Smooth muscle cell (in vitro differentiated cells): ENCODE results near the gene RCOR3. TPM values are rescaled to one million over a fixed set of nuclear protein-coding genes. Genes with fewer than 3 reads are reported as not detected.

Experiments
- DNase-seq: peaks from one replicate; lab custom pipeline; 2025; ENCODE audit not compliant: unreplicated experiment; lab: John Stamatoyannopoulos, UW
- H2AFZ ChIP-seq: fragments of 200-600 bp; sonication (generic); 2 replicates; pipeline ENCODE4 v1.6.0; 2016; ENCODE audit warnings: antibody characterized with exemption, low read depth, mild to moderate bottlenecking
- H3F3A ChIP-seq: fragments of 200-600 bp; sonication (generic); 2 replicates; pipeline ENCODE4 v1.6.0; 2017; ENCODE audit warnings: antibody characterized with exemption, low read depth
- H3K27ac ChIP-seq: fragments of 200-600 bp; sonication (generic); 2 replicates; pipeline ENCODE4 v1.5.1; 2016; ENCODE audit warnings: low read depth, mild to moderate bottlenecking
- H3K27me3 ChIP-seq: fragments of 200-600 bp; sonication (generic); 2 replicates; pipeline ENCODE4 v1.6.1; 2016; ENCODE audit warnings: low read depth, mild to moderate bottlenecking
- H3K36me3 ChIP-seq: fragments of 200-600 bp; sonication (generic); 2 replicates; pipeline ENCODE4 v1.5.1; 2016; ENCODE audit warnings: low read depth
- H3K4me1 ChIP-seq: fragments of 200-600 bp; sonication (generic); 2 replicates; pipeline ENCODE4 v1.5.1; 2016; ENCODE audit warnings: low read depth
- H3K4me2 ChIP-seq: fragments of 200-600 bp; sonication (generic); 2 replicates; pipeline ENCODE4 v1.6.0; 2016; ENCODE audit warnings: mild to moderate bottlenecking
- H3K4me3 ChIP-seq: fragments of 200-600 bp; sonication (generic); 2 replicates; pipeline ENCODE4 v1.5.1; 2016; ENCODE audit warnings: mild to moderate bottlenecking
- H3K79me2 ChIP-seq: fragments of 200-600 bp; sonication (generic); 2 replicates; pipeline ENCODE4 v1.6.0; 2016; ENCODE audit warnings: low read depth, mild to moderate bottlenecking
- H3K9ac ChIP-seq: fragments of 200-600 bp; sonication (generic); 2 replicates; pipeline ENCODE4 v1.6.0; 2016; ENCODE audit warnings: low read depth
- H3K9me3 ChIP-seq: fragments of 200-600 bp; sonication (generic); replicated peaks from 2 replicates; pipeline ENCODE4 v1.5.1; 2016; ENCODE audit warnings: low read depth
- H4K20me1 ChIP-seq: fragments of 200-600 bp; sonication (generic); 2 replicates; pipeline ENCODE4 v1.6.0; 2016; ENCODE audit warnings: low read depth
- CTCF ChIP-seq: fragments of 200-600 bp; sonication (generic); IDR thresholded peaks from 2 replicates; pipeline ENCODE4 v1.5.1; 2017; ENCODE audit warnings: borderline replicate concordance, mild to moderate bottlenecking, antibody characterized with exemption; ENCODE audit not compliant: insufficient read depth, poor library complexity, severe bottlenecking
- WGBS: methylation state at CpG from one replicate; pipeline ENCODE4 v1.1.7; 2016; ENCODE audit warnings: low lambda C conversion rate; 5-methylcytosine and 5-hydroxymethylcytosine counted together
- polyA plus RNA-seq: library from polyadenylated mRNA; unstranded; fragments of >200 nt; fragmentation: Nextera tagmentation; extraction: Ambion mirVana; gene quantifications from 2 replicates; pipeline ENCODE4 v1.2.1, GENCODE V29; 2016
- total RNA-seq: library from RNA; depleted of rRNA; stranded (reverse); fragments of >200 nt; gene quantifications from 2 replicates; pipeline ENCODE4 v1.2.3, GENCODE V29; 2014

RCOR3 gene
- total and polyA plus RNA-seq, 2 experiments from 2014 or later = 22.5 to 27.7 TPM

DNA sequence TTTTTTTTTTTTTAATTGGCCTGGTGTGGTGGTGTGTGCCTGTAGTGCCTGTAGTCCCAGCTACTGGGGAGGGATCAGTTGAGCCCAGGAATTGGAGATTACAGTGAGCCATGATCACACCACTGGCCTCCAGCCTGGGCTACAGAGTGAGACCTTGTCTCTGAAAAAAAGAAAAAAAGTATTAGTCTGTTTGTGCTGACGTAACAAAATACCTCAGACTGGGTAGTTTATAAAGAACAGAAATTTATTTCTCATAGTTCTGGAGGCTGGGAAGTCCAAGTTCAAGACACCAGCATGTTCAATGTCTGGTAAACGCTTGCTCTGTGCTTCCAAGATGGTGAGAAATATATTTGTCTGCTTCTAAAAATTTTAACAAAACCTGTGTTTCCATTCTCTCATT is 93.3 kb downstream of the RCOR3 start:
- Histone ChIP-seq H3F3A (no peaks in the 10 kb centered on the region), H3K9ac (no peak overlapping the region), H3K27me3 (no peaks in the 10 kb centered on the region), H3K79me2 (peaks cover 51% of the 10 kb centered on the region), H3K4me2 (no peak overlapping the region), H3K36me3 (no peaks in the 10 kb centered on the region), H3K4me1 (no peaks in the 10 kb centered on the region), H3K9me3 (no peaks in the 10 kb centered on the region), H3K4me3 (no peak overlapping the region), H3K27ac (no peak overlapping the region), H4K20me1 (peaks cover 46% of the 10 kb centered on the region), H2AFZ (no peak overlapping the region)
- no peak for TF ChIP-seq CTCF
- WGBS = 98% methylated on average over 2 of the region's 2 CpGs
- no peak for DNase-seq

DNA sequence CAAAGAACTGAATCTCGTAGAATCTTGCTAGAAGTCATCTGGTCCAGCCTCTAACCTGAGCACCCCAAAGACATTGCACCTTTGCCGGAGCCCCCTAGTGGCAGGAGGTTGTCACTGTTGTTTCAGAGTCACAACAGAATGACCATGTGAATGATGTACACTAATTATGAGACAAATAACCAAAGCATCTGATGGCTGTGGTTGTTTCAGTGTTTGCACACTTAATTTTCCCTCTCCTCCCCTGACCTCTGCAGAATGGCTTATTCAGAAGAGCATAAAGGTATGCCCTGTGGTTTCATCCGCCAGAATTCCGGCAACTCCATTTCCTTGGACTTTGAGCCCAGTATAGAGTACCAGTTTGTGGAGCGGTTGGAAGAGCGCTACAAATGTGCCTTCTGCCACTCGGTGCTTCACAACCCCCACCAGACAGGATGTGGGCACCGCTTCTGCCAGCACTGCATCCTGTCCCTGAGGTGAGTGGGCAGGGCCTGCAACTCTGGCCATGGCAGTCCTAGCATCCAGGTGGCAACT is 93.9 kb downstream of the RCOR3 start:
- H3K9ac ChIP-seq = no peak overlapping the region
- H2AFZ ChIP-seq = no peak overlapping the region
- H3K36me3 ChIP-seq = no peaks in the 10 kb centered on the region
- TF ChIP-seq CTCF = peak; percentile 54
- H3K4me2 ChIP-seq = no peak overlapping the region
- no peaks in the 10 kb centered on the region for H3K4me1 ChIP-seq
- H3K79me2 ChIP-seq = peaks cover 50% of the 10 kb centered on the region
- peaks cover 42% of the 10 kb centered on the region for H4K20me1 ChIP-seq
- no peaks in the 10 kb centered on the region for H3F3A ChIP-seq
- no peak overlapping the region for H3K27ac ChIP-seq
- no peaks in the 10 kb centered on the region for H3K27me3 ChIP-seq
- DNase-seq = no peak
- 93% methylated on average over 8 of the region's 8 CpGs for WGBS
- H3K9me3 ChIP-seq = no peaks in the 10 kb centered on the region
- H3K4me3 ChIP-seq = no peak overlapping the region

DNA sequence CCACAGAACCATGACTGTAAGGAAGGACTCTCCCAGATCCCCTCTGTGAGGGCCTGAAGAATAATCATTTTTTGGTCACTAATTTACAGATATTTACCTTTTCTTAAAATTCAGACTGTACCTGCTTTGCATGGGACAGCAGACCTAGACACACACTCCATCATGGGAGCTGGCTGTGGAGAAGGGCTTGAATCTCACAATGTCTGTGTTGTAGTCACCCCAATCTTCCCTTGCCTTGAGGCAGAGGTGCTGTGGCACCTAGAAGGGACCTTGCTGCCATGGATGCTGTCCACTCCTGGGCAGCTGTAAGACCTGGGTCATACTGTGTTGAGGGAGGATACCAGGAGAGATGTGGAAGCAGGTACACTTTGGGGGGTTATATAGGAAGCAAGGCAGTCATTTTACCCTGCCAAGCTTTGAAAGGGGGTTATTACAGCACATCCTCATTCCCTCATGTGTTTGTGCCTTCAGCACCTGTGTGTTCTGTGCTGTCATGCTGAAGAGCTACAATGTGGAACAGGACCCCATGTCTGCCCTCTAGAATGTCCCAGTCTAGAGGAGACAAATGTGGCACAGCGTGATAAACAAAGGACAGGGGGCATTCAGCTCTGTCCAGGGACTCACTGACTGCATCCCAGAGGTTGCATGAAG is 94.5 kb downstream of the RCOR3 start:
- peaks cover 44% of the 10 kb centered on the region for H3K79me2 ChIP-seq
- no peaks in the 10 kb centered on the region for H3K36me3 ChIP-seq
- no peak overlapping the region for H3K9ac ChIP-seq
- no peaks in the 10 kb centered on the region for H3K9me3 ChIP-seq
- no peak overlapping the region for H2AFZ ChIP-seq
- H3K4me2 ChIP-seq = no peak overlapping the region
- peaks cover 41% of the 10 kb centered on the region for H4K20me1 ChIP-seq
- TF ChIP-seq CTCF = no peak
- no peak overlapping the region for H3K4me3 ChIP-seq
- H3K27me3 ChIP-seq = no peaks in the 10 kb centered on the region
- WGBS = 56% methylated on average over 1 of the region's 1 CpG
- H3K27ac ChIP-seq = no peak overlapping the region
- DNase-seq = no peak
- H3F3A ChIP-seq = no peaks in the 10 kb centered on the region
- no peaks in the 10 kb centered on the region for H3K4me1 ChIP-seq

- Histone ChIP-seq H3K4me1 (no peaks in the 10 kb centered on the region), H3K27ac (no peak overlapping the region), H3F3A (no peaks in the 10 kb centered on the region), H3K9ac (no peak overlapping the region), H3K4me3 (no peak overlapping the region), H2AFZ (no peak overlapping the region), H3K36me3 (no peaks in the 10 kb centered on the region), H3K79me2 (peaks cover 30% of the 10 kb centered on the region), H4K20me1 (peaks cover 34% of the 10 kb centered on the region), H3K9me3 (no peaks in the 10 kb centered on the region), H3K4me2 (no peak overlapping the region), H3K27me3 (no peaks in the 10 kb centered on the region)
- no peak for TF ChIP-seq CTCF
- 98% methylated on average over 4 of the region's 4 CpGs for WGBS
- DNase-seq = no peak
Observed at GRCh38 chr1:211355873-211356272, 96.7 kb downstream of the RCOR3 start.
